IMR-90 (cell line): Measurements from ENCODE around the gene HES4. TPM values are rescaled to one million over a fixed set of nuclear protein-coding genes. Genes with fewer than 3 reads are reported as not detected.

ENCODE experiments used
- ATAC-seq: fragments of 200-7000 bp; cut with Tn5 transposase; 2 replicates; pipeline ENCODE4 v1.9.1; 2020; ENCODE audit warnings: low read depth, mild to moderate bottlenecking, moderate library complexity
- BruUV-seq: library from RNA; stranded (reverse); fragments of 400-500 nt; replicated peaks from 2 replicates; lab custom pipeline; 2021; lab: Mats Ljungman, UMichigan
- CTCF ChIA-PET: fragments of 300-600 bp; formaldehyde crosslinking; extraction: SDS; loops from one replicate; lab custom pipeline; 2021; ENCODE audit warnings: antibody characterized with exemption; lab: Yijun Ruan, JAX
- POLR2A ChIA-PET: fragments of 300-600 bp; sonication (Branson Sonifier 250); formaldehyde crosslinking; loops from one replicate; lab custom pipeline; 2022; ENCODE audit warnings: antibody characterized with exemption; ENCODE audit not compliant: unreplicated experiment; lab: Charles Lee
- DNase-seq: peaks from one replicate; pipeline ENCODE4 v3.0.0; 2013
- H2AFZ ChIP-seq: replicated peaks from 2 replicates; pipeline ENCODE3; 2013; ENCODE audit warnings: low read length, mild to moderate bottlenecking; ENCODE audit not compliant: poor library complexity
- H2AK5ac ChIP-seq: 2 replicates; pipeline ENCODE4 v1.6.1; 2013; ENCODE audit warnings: low read depth, low read length, inconsistent platforms
- H2AK9ac ChIP-seq: replicated peaks from 2 replicates; pipeline ENCODE3; 2013; ENCODE audit warnings: mild to moderate bottlenecking, low read depth, low read length, moderate library complexity; ENCODE audit not compliant: poor library complexity
- H2BK120ac ChIP-seq: 2 replicates; pipeline ENCODE4 v1.6.1; 2013; ENCODE audit warnings: low read depth, low read length, inconsistent platforms
- H2BK15ac ChIP-seq: 3 replicates; pipeline ENCODE4 v1.6.1; 2013; ENCODE audit warnings: low read depth, low read length, inconsistent platforms
- H2BK20ac ChIP-seq: 2 replicates; pipeline ENCODE4 v1.6.1; 2013; ENCODE audit warnings: low read depth, mild to moderate bottlenecking, inconsistent platforms, low read length, moderate library complexity
- H2BK5ac ChIP-seq: 2 replicates; pipeline ENCODE4 v1.6.1; 2013; ENCODE audit warnings: mild to moderate bottlenecking, low read depth, low read length, inconsistent platforms; ENCODE audit not compliant: poor library complexity, severe bottlenecking
- H3K14ac ChIP-seq: replicated peaks from 2 replicates; pipeline ENCODE4 v1.6.1; 2013; ENCODE audit warnings: low read depth, low read length, inconsistent platforms
- H3K18ac ChIP-seq: 2 replicates; pipeline ENCODE4 v1.6.1; 2013; ENCODE audit warnings: low read depth, low read length, control low read depth
- H3K23ac ChIP-seq: 2 replicates; pipeline ENCODE4 v1.6.1; 2013; ENCODE audit warnings: low read depth, low read length, inconsistent platforms
- H3K27ac ChIP-seq: 2 replicates; pipeline ENCODE4 v1.5.1; 2013; ENCODE audit warnings: mild to moderate bottlenecking, control low read depth, low read length; ENCODE audit not compliant: insufficient read depth
- H3K27me3 ChIP-seq: 2 replicates; pipeline ENCODE4 v1.6.1; 2013; ENCODE audit warnings: low read length; ENCODE audit not compliant: control insufficient read depth, insufficient read depth
- H3K36me3 ChIP-seq: 2 replicates; pipeline ENCODE4 v1.6.1; 2013; ENCODE audit warnings: low read length, mixed read lengths; ENCODE audit not compliant: control insufficient read depth, insufficient read depth
- H3K4ac ChIP-seq: 2 replicates; pipeline ENCODE4 v1.6.1; 2013; ENCODE audit warnings: low read depth, low read length, inconsistent platforms
- H3K4me1 ChIP-seq: 2 replicates; pipeline ENCODE4 v1.6.1; 2013; ENCODE audit warnings: low read length, mixed read lengths; ENCODE audit not compliant: control insufficient read depth, insufficient read depth
- H3K4me2 ChIP-seq: 2 replicates; pipeline ENCODE4 v1.6.1; 2013; ENCODE audit warnings: low read depth, mild to moderate bottlenecking, control low read depth, low read length, moderate library complexity
- H3K4me3 ChIP-seq: 2 replicates; pipeline ENCODE4 v1.5.1; 2013; ENCODE audit warnings: low read depth, mild to moderate bottlenecking, control low read depth, low read length, moderate library complexity; ENCODE audit not compliant: insufficient read depth
- H3K56ac ChIP-seq: 2 replicates; pipeline ENCODE4 v1.6.1; 2013; ENCODE audit warnings: low read length, inconsistent platforms; ENCODE audit not compliant: insufficient read depth; ENCODE audit errors: extremely low read depth
- H3K79me1 ChIP-seq, 2 experiments: 2 replicates each; pipeline ENCODE4 v1.6.1; 2013; ENCODE audit warnings: low read length in 2 of 2, inconsistent platforms in 1 of 2, low read depth in 1 of 2
- H3K9ac ChIP-seq: 2 replicates; pipeline ENCODE4 v1.6.1; 2013; ENCODE audit warnings: low read depth, low read length, control low read depth
- H3K9me1 ChIP-seq: 2 replicates; pipeline ENCODE4 v1.6.1; 2013; ENCODE audit warnings: low read length, inconsistent platforms; ENCODE audit not compliant: insufficient read depth
- H3K9me3 ChIP-seq: 2 replicates; pipeline ENCODE4 v1.6.1; 2013; ENCODE audit warnings: low read length; ENCODE audit not compliant: control insufficient read depth, insufficient read depth
- H4K20me1 ChIP-seq: 2 replicates; pipeline ENCODE4 v1.6.1; 2013; ENCODE audit warnings: low read length, inconsistent platforms; ENCODE audit not compliant: insufficient read depth
- H4K5ac ChIP-seq: 2 replicates; pipeline ENCODE4 v1.6.1; 2013; ENCODE audit warnings: mild to moderate bottlenecking, low read depth, low read length, control low read depth
- H4K8ac ChIP-seq, 2 experiments: 2 replicates each; pipeline ENCODE4 v1.6.1; 2013; ENCODE audit warnings: low read depth in 2 of 2, low read length in 2 of 2, control low read depth in 1 of 2, inconsistent platforms in 1 of 2
- H4K91ac ChIP-seq: 2 replicates; pipeline ENCODE4 v1.6.1; 2013; ENCODE audit warnings: low read depth, low read length, inconsistent platforms; ENCODE audit not compliant: insufficient read depth
- BHLHE40 ChIP-seq: fragments of 150-350 bp; IDR thresholded peaks from 2 replicates; pipeline ENCODE4 v1.6.1; 2016; ENCODE audit warnings: mild to moderate bottlenecking, low read depth, low read length
- CEBPB ChIP-seq: IDR thresholded peaks from 2 replicates; pipeline ENCODE4 v1.6.1; 2012; ENCODE audit warnings: low read depth, low read length, improper control_type of control experiment
- CHD1 ChIP-seq: IDR thresholded peaks from 2 replicates; pipeline ENCODE4 v1.6.1; 2012; ENCODE audit warnings: low read depth, low read length, improper control_type of control experiment
- CTCF ChIP-seq: conservative IDR thresholded peaks from 2 replicates; pipeline ENCODE4 v1.5.1; 2012; ENCODE audit warnings: mild to moderate bottlenecking, low read depth, low read length, improper control_type of control experiment
- ELK1 ChIP-seq: fragments of 150-350 bp; IDR thresholded peaks from 2 replicates; pipeline ENCODE4 v1.6.1; 2016; ENCODE audit warnings: low read depth, mild to moderate bottlenecking, low read length, moderate library complexity, borderline replicate concordance
- FOS ChIP-seq: fragments of 150-350 bp; IDR thresholded peaks from 2 replicates; pipeline ENCODE4 v1.6.1; 2016; ENCODE audit warnings: low read depth, low read length
- MAFK ChIP-seq: IDR thresholded peaks from 2 replicates; pipeline ENCODE4 v1.6.1; 2012; ENCODE audit warnings: low read depth, low read length, improper control_type of control experiment
- MAZ ChIP-seq: IDR thresholded peaks from 2 replicates; pipeline ENCODE4 v1.6.1; 2012; ENCODE audit warnings: low read depth, mild to moderate bottlenecking, low read length, improper control_type of control experiment, moderate library complexity, borderline replicate concordance
- MXI1 ChIP-seq: IDR thresholded peaks from 2 replicates; pipeline ENCODE4 v1.6.1; 2012; ENCODE audit warnings: low read depth, mild to moderate bottlenecking, low read length, moderate library complexity, borderline replicate concordance
- NFE2L2 ChIP-seq: fragments of 150-350 bp; IDR thresholded peaks from 2 replicates; pipeline ENCODE4 v1.6.1; 2016; ENCODE audit warnings: low read depth, mild to moderate bottlenecking, low read length
- POLR2A ChIP-seq: IDR thresholded peaks from 2 replicates; pipeline ENCODE4 v1.6.1; 2012; ENCODE audit warnings: mild to moderate bottlenecking, low read depth, low read length
- RAD21 ChIP-seq: IDR thresholded peaks from 2 replicates; pipeline ENCODE4 v1.6.1; 2012; ENCODE audit warnings: low read length, improper control_type of control experiment
- RCOR1 ChIP-seq: IDR thresholded peaks from 2 replicates; pipeline ENCODE4 v1.6.1; 2012; ENCODE audit warnings: mild to moderate bottlenecking, low read length, improper control_type of control experiment; ENCODE audit not compliant: insufficient replicate concordance
- RFX5 ChIP-seq: IDR thresholded peaks from 2 replicates; pipeline ENCODE4 v1.8.0; 2012; ENCODE audit warnings: low read depth, mild to moderate bottlenecking, low read length, moderate library complexity
- SMC3 ChIP-seq: fragments of 150-350 bp; IDR thresholded peaks from 2 replicates; pipeline ENCODE4 v1.6.1; 2016; ENCODE audit warnings: low read depth, mild to moderate bottlenecking, antibody characterized with exemption, low read length, moderate library complexity
- WGBS, 2 experiments: methylation state at CpG; one replicate each; pipeline versions ENCODE4 v1.1.5 to v1.1.7; 2013; ENCODE audit warnings: missing lambda C conversion rate in 2 of 2; ENCODE audit not compliant: insufficient read length in 1 of 2; ENCODE audit errors: extremely low coverage in 2 of 2; 5-methylcytosine and 5-hydroxymethylcytosine counted together
- dilution Hi-C: fragments of 300-500 bp; cut with HindIII; formaldehyde crosslinking; loops from one replicate; pipeline ENCODE4 v1.14.3; 2018; ENCODE audit warnings: low sequenced_read_pairs; ENCODE audit not compliant: unreplicated experiment
- in situ Hi-C: fragments of 300-500 bp; cut with MboI; formaldehyde crosslinking; loops from 3 replicates; pipeline ENCODE4 v1.14.3; 2019; ENCODE audit warnings: low sequenced_read_pairs, inconsistent platforms, mixed read lengths
- intact Hi-C: fragments of 100-400 bp; cut with micrococcal nuclease; formaldehyde crosslinking; loops from 2 replicates; pipeline ENCODE4 v1.10.0; 2022
- polyA plus RNA-seq, 3 experiments: library from polyadenylated mRNA; depleted of rRNA; stranded (reverse); fragments of >200 nt; gene quantifications; 2 replicates each; pipeline ENCODE4 v1.2.3, GENCODE V29; 2012; ENCODE audit warnings: low replicate concordance in 1 of 3
- total RNA-seq: library from RNA; depleted of rRNA; stranded (reverse); fragments of >200 nt; gene quantifications from 2 replicates; pipeline ENCODE4 v1.2.3, GENCODE V29; 2012
- TF ChIP-seq, protein P1 (sequence below): fragments of 150-350 bp; IDR thresholded peaks from 2 replicates; pipeline ENCODE4 v1.6.1; 2017; ENCODE audit warnings: mild to moderate bottlenecking, antibody characterized with exemption, low read length, low read depth

The HES4 gene
- total and polyA plus RNA-seq, 2 of the 4 experiments (the other 2 are of a cell fraction) = 1.4 to 11.7 TPM

GRCh38 chr1:950881-951280 lies 49.0 kb downstream of the HES4 start:
- Histone ChIP-seq H3K79me1 (peaks cover 9 to 25% of the 10 kb centered on the region in 2 experiments), H3K9me3 (no peaks in the 10 kb centered on the region), H3K4ac (no peak overlapping the region), H3K14ac (no peak overlapping the region), H2BK5ac (no peak overlapping the region), H3K56ac (no peak overlapping the region), H3K9me1 (peaks cover 7% of the 10 kb centered on the region), H2BK120ac (no peak overlapping the region), H4K5ac (no peak overlapping the region), H3K27me3 (no peaks in the 10 kb centered on the region), H4K20me1 (peaks cover 17% of the 10 kb centered on the region), H4K91ac (no peak overlapping the region), H3K36me3 (peaks cover 85% of the 10 kb centered on the region), H2BK15ac (no peak overlapping the region), H2AK5ac (no peak overlapping the region), H3K18ac (no peak overlapping the region), H2BK20ac (no peak overlapping the region), H3K4me1 (no peaks in the 10 kb centered on the region), H2AFZ (no peak overlapping the region), H4K8ac (no peak overlapping the region), H2AK9ac (no peak overlapping the region), H3K4me3 (no peak overlapping the region), H3K4me2 (no peak overlapping the region), H3K23ac (no peak overlapping the region), H3K27ac (no peak overlapping the region), H3K9ac (no peak overlapping the region)
- intact Hi-C loops (loop anchor here (1.0 kb wide), 1 partner anchor 47 kb away; no protein-coding TSS in a partner anchor), in situ Hi-C loops (no loop called here), dilution Hi-C loops (no loop called here)
- 89% methylated on average over 7 of the region's 23 CpGs; no CpG with 5 or more reads in 1 of the 2 experiments for WGBS, 2 experiments
- POLR2A ChIA-PET = no interaction called here
- TF ChIP-seq FOS (no peak), MAFK (no peak), MAZ (no peak), NFE2L2 (no peak), ELK1 (no peak), MXI1 (no peak), RFX5 (no peak), CTCF (no peak), RCOR1 (no peak), RAD21 (no peak), POLR2A (no peak), SMC3 (no peak), CHD1 (no peak), CEBPB (no peak), BHLHE40 (no peak)
- TF ChIP-seq, protein P1, sequence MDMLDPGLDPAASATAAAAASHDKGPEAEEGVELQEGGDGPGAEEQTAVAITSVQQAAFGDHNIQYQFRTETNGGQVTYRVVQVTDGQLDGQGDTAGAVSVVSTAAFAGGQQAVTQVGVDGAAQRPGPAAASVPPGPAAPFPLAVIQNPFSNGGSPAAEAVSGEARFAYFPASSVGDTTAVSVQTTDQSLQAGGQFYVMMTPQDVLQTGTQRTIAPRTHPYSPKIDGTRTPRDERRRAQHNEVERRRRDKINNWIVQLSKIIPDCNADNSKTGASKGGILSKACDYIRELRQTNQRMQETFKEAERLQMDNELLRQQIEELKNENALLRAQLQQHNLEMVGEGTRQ = no peak
- no TSS peak for BruUV-seq
- CTCF ChIA-PET = no interaction called here
- ATAC-seq (no peak), DNase-seq (no peak)
